Neuronal stem cell (in vitro differentiated cells): ENCODE data around the gene TEAD3.

Experiments used
- DNase-seq: peaks from one replicate; pipeline ENCODE4 v3.0.0-alpha.2; 2013; ENCODE audit warnings: low spot score
- H2AFZ ChIP-seq: one replicate; pipeline ENCODE4 v1.6.1; 2013; ENCODE audit warnings: mild to moderate bottlenecking, low read length, inconsistent platforms
- H2AK5ac ChIP-seq: 2 replicates; pipeline ENCODE4 v1.6.1; 2013; ENCODE audit warnings: low read depth, mild to moderate bottlenecking, inconsistent platforms, low read length, moderate library complexity, mixed read lengths
- H2BK120ac ChIP-seq: 2 replicates; pipeline ENCODE4 v1.6.1; 2013; ENCODE audit warnings: low read depth, mild to moderate bottlenecking, inconsistent platforms, low read length, moderate library complexity, mixed read lengths
- H2BK12ac ChIP-seq: one replicate; pipeline ENCODE4 v1.6.1; 2013; ENCODE audit warnings: low read length, inconsistent platforms
- H2BK15ac ChIP-seq: 2 replicates; pipeline ENCODE4 v1.6.1; 2013; ENCODE audit warnings: mild to moderate bottlenecking, low read length, inconsistent platforms, mixed read lengths
- H2BK5ac ChIP-seq: one replicate; pipeline ENCODE4 v1.6.1; 2013; ENCODE audit warnings: inconsistent platforms, mild to moderate bottlenecking, low read length, moderate library complexity
- H3K14ac ChIP-seq: one replicate; pipeline ENCODE4 v1.6.1; 2013; ENCODE audit warnings: low read length, inconsistent platforms
- H3K18ac ChIP-seq: 2 replicates; pipeline ENCODE4 v1.6.1; 2013; ENCODE audit warnings: low read length, inconsistent platforms
- H3K23ac ChIP-seq: 2 replicates; pipeline ENCODE4 v1.6.1; 2013; ENCODE audit warnings: low read depth, mild to moderate bottlenecking, mixed read lengths, low read length, inconsistent platforms; ENCODE audit not compliant: poor library complexity
- H3K27ac ChIP-seq: replicated peaks from 3 replicates; pipeline ENCODE4 v1.5.1; 2013; ENCODE audit warnings: low read length, inconsistent platforms
- H3K27me3 ChIP-seq, 3 experiments: 2 replicates each; pipeline ENCODE4 v1.6.1; 2013; ENCODE audit warnings: low read length in 3 of 3, mild to moderate bottlenecking in 2 of 3, inconsistent platforms in 1 of 3, low read depth in 1 of 3, mixed read lengths in 1 of 3, moderate library complexity in 1 of 3; ENCODE audit not compliant: control insufficient read depth in 3 of 3, insufficient read depth in 3 of 3
- H3K36me3 ChIP-seq, 2 donors: replicated peaks in 1 of 2; 2 replicates each; pipeline ENCODE4 v1.6.1; 2013; ENCODE audit warnings: low read length in 2 of 2; ENCODE audit not compliant: control insufficient read depth in 2 of 2, insufficient read depth in 2 of 2
- H3K4ac ChIP-seq: 2 replicates; pipeline ENCODE4 v1.6.1; 2013; ENCODE audit warnings: inconsistent platforms, mild to moderate bottlenecking, low read length, moderate library complexity
- H3K4me1 ChIP-seq, 2 donors: 1 replicate in 1 of 2; 2 replicates in 1 of 2; pipeline ENCODE4 v1.6.1; 2013; ENCODE audit warnings: low read length in 2 of 2, low read depth in 1 of 2; ENCODE audit not compliant: control insufficient read depth in 2 of 2, insufficient read depth in 1 of 2
- H3K4me2 ChIP-seq: one replicate; pipeline ENCODE4 v1.6.1; 2013; ENCODE audit warnings: mild to moderate bottlenecking, low read length, inconsistent platforms; ENCODE audit not compliant: insufficient read depth, poor library complexity, severe bottlenecking
- H3K4me3 ChIP-seq, 2 donors: 2 replicates each; pipeline ENCODE4 v1.5.1; 2013; ENCODE audit warnings: low read length in 2 of 2, mild to moderate bottlenecking in 2 of 2, inconsistent platforms in 1 of 2, moderate library complexity in 1 of 2
- H3K79me1 ChIP-seq: one replicate; pipeline ENCODE4 v1.6.1; 2013; ENCODE audit warnings: low read depth, mild to moderate bottlenecking, inconsistent platforms, low read length, moderate library complexity
- H3K9ac ChIP-seq: one replicate; pipeline ENCODE4 v1.6.1; 2013; ENCODE audit warnings: mild to moderate bottlenecking, low read depth, low read length, inconsistent platforms; ENCODE audit not compliant: poor library complexity
- H3K9me3 ChIP-seq, 2 donors: replicated peaks in 1 of 2; 2 replicates each; pipeline versions ENCODE3 to v1.6.1; 2013; ENCODE audit warnings: low read length in 2 of 2, mild to moderate bottlenecking in 2 of 2, inconsistent platforms in 1 of 2, low read depth in 1 of 2, mixed read lengths in 1 of 2, moderate library complexity in 1 of 2; ENCODE audit not compliant: control insufficient read depth in 2 of 2, insufficient read depth in 1 of 2
- H4K8ac ChIP-seq: one replicate; pipeline ENCODE4 v1.6.1; 2013; ENCODE audit warnings: low read depth, mild to moderate bottlenecking, inconsistent platforms, low read length, moderate library complexity
- H4K91ac ChIP-seq: one replicate; pipeline ENCODE4 v1.6.1; 2013; ENCODE audit warnings: low read length, low read depth, mild to moderate bottlenecking, inconsistent platforms; ENCODE audit not compliant: poor library complexity
- WGBS, 2 donors: extraction: QIAGEN DNeasy Blood & Tissue Kit; methylation state at CpG; one replicate each; pipeline ENCODE4 v1.1.7; 2013; ENCODE audit warnings: missing lambda C conversion rate in 2 of 2, mixed read lengths in 1 of 2; ENCODE audit not compliant: insufficient read length in 2 of 2, insufficient replicate concordance in 1 of 2; ENCODE audit errors: extremely low coverage in 2 of 2; 5-methylcytosine and 5-hydroxymethylcytosine counted together

TEAD3 gene

GRCh38 chr6:35508542-35508941 is 11.7 kb upstream of the TEAD3 start:
- H4K91ac ChIP-seq: no peak overlapping the region
- peaks cover 11 to 35% of the 10 kb centered on the region in 2 donors for H3K4me1 ChIP-seq
- no peak overlapping the region for H2BK5ac ChIP-seq
- peak overlapping the region; percentile 40 for H2AK5ac ChIP-seq
- no peak overlapping the region for H3K9ac ChIP-seq
- peak overlapping the region; percentile 68 for H3K18ac ChIP-seq
- H3K9me3 ChIP-seq: no peaks in the 10 kb centered on the region
- H3K23ac ChIP-seq: no peak overlapping the region
- no peak overlapping the region for H3K14ac ChIP-seq
- no peak overlapping the region for H2BK120ac ChIP-seq
- H2AFZ ChIP-seq: peak overlapping the region; percentile 20
- H2BK12ac ChIP-seq: no peak overlapping the region
- WGBS, 2 donors: no CpG with 5 or more reads among the region's 5 CpGs
- peaks cover 0 to 9% (median 5%) of the 10 kb centered on the region in 3 experiments for H3K27me3 ChIP-seq
- H3K4me2 ChIP-seq: no peak overlapping the region
- no peaks in the 10 kb centered on the region for H3K36me3 ChIP-seq
- H3K27ac ChIP-seq: no peak overlapping the region
- H4K8ac ChIP-seq: no peak overlapping the region
- no peak overlapping the region for H3K4me3 ChIP-seq
- no peak overlapping the region for H3K4ac ChIP-seq
- DNase-seq: no peak
- H2BK15ac ChIP-seq: no peak overlapping the region
- H3K79me1 ChIP-seq: no peaks in the 10 kb centered on the region

GRCh38 chr6:35508027-35508426 is 11.1 kb upstream of the TEAD3 start:
- no peak overlapping the region for H2BK5ac ChIP-seq
- no peaks in the 10 kb centered on the region for H3K9me3 ChIP-seq

GRCh38 chr6:35507221-35507620 is 10.3 kb upstream of the TEAD3 start:
- no peak for DNase-seq
- no peak overlapping the region for H2BK120ac ChIP-seq
- no peak overlapping the region for H2AK5ac ChIP-seq
- no peak overlapping the region for H4K91ac ChIP-seq
- no peak overlapping the region for H3K18ac ChIP-seq
- no peak overlapping the region for H2BK15ac ChIP-seq
- peaks cover 11 to 28% of the 10 kb centered on the region in 2 donors for H3K4me1 ChIP-seq
- no peaks in the 10 kb centered on the region for H3K79me1 ChIP-seq
- no peaks in the 10 kb centered on the region for H3K9me3 ChIP-seq
- H2AFZ ChIP-seq: no peak overlapping the region
- no peak overlapping the region for H3K14ac ChIP-seq
- H3K4me2 ChIP-seq: no peak overlapping the region
- no peak overlapping the region for H3K27ac ChIP-seq
- peaks cover 0 to 9% (median 5%) of the 10 kb centered on the region in 3 experiments for H3K27me3 ChIP-seq
- no peak overlapping the region for H3K4ac ChIP-seq
- H3K23ac ChIP-seq: no peak overlapping the region
- H3K4me3 ChIP-seq: no peak overlapping the region
- H2BK5ac ChIP-seq: no peak overlapping the region
- no peak overlapping the region for H3K9ac ChIP-seq
- H2BK12ac ChIP-seq: no peak overlapping the region
- WGBS, 2 donors: no CpG with 5 or more reads among the region's 2 CpGs
- H4K8ac ChIP-seq: no peak overlapping the region
- H3K36me3 ChIP-seq: no peaks in the 10 kb centered on the region

More at GRCh38 chr6:35508027-35508426, 11.1 kb upstream of the TEAD3 start:
- Histone ChIP-seq H3K23ac (no peak overlapping the region), H2AK5ac (no peak overlapping the region), H3K4me3 (no peak overlapping the region), H2BK12ac (no peak overlapping the region), H3K18ac (no peak overlapping the region), H3K27me3 (peaks cover 0 to 9% (median 5%) of the 10 kb centered on the region in 3 experiments), H2AFZ (no peak overlapping the region), H3K14ac (no peak overlapping the region), H3K36me3 (no peaks in the 10 kb centered on the region), H3K79me1 (no peaks in the 10 kb centered on the region), H2BK15ac (no peak overlapping the region), H4K8ac (no peak overlapping the region), H3K9ac (no peak overlapping the region), H3K4me2 (no peak overlapping the region), H3K4ac (no peak overlapping the region), H3K27ac (no peak overlapping the region), H2BK120ac (no peak overlapping the region), H3K4me1 (peaks cover 11 to 35% of the 10 kb centered on the region in 2 donors), H4K91ac (no peak overlapping the region)
- DNase-seq: no peak
- WGBS, 2 donors: no CpG with 5 or more reads among the region's 2 CpGs

- no peak overlapping the region for H2AFZ ChIP-seq
- no peak overlapping the region for H2AK5ac ChIP-seq
- H3K9me3 ChIP-seq: no peaks in the 10 kb centered on the region
- no peak overlapping the region for H2BK15ac ChIP-seq
- H3K4me2 ChIP-seq: no peak overlapping the region
- H3K14ac ChIP-seq: no peak overlapping the region
- no peak overlapping the region for H2BK12ac ChIP-seq
- DNase-seq: no peak
- H3K36me3 ChIP-seq: no peaks in the 10 kb centered on the region
- no peak overlapping the region for H4K91ac ChIP-seq
- peaks cover 11 to 27% of the 10 kb centered on the region in 2 donors for H3K4me1 ChIP-seq
- H3K79me1 ChIP-seq: no peaks in the 10 kb centered on the region
- H3K4ac ChIP-seq: no peak overlapping the region
- H2BK5ac ChIP-seq: no peak overlapping the region
- no peak overlapping the region for H3K23ac ChIP-seq
- H3K4me3 ChIP-seq: no peak overlapping the region
- peaks cover 0 to 9% (median 5%) of the 10 kb centered on the region in 3 experiments for H3K27me3 ChIP-seq
- H3K9ac ChIP-seq: no peak overlapping the region
- H3K27ac ChIP-seq: no peak overlapping the region
- WGBS, 2 donors: no CpG with 5 or more reads among the region's 3 CpGs
- no peak overlapping the region for H3K18ac ChIP-seq
- H4K8ac ChIP-seq: no peak overlapping the region
- H2BK120ac ChIP-seq: no peak overlapping the region
Observed at GRCh38 chr6:35506536-35506935, 9.7 kb upstream of the TEAD3 start.
